Fibroblast of villous mesenchyme (primary cell): ENCODE measurements around the gene SEL1L. TPM values are rescaled to one million over a fixed set of nuclear protein-coding genes. Genes with fewer than 3 reads are reported as not detected.
"Not testable (repeated sequence)": the region's sequence is repeated elsewhere in the genome, so short reads cannot be mapped to it uniquely, and the experiment has no call there.

Experiments
- DNase-seq: peaks from one replicate; pipeline ENCODE4 v3.0.0-alpha.2; 2010; ENCODE audit warnings: low read depth
- H3K4me3 ChIP-seq: 2 replicates; pipeline ENCODE4 v1.5.1; 2011; ENCODE audit warnings: low read depth, mild to moderate bottlenecking, low read length
- CTCF ChIP-seq: IDR thresholded peaks from 2 replicates; pipeline ENCODE4 v1.5.1; 2012; ENCODE audit warnings: low read depth, mild to moderate bottlenecking, low read length; ENCODE audit not compliant: insufficient read depth
- total RNA-seq: library from RNA; depleted of rRNA; stranded (reverse); fragments of >200 nt; gene quantifications from 2 replicates; pipeline ENCODE4 v1.2.3, GENCODE V29; 2012

Gene SEL1L
- total RNA-seq, 1 donor, result 97.6 TPM

DNA sequence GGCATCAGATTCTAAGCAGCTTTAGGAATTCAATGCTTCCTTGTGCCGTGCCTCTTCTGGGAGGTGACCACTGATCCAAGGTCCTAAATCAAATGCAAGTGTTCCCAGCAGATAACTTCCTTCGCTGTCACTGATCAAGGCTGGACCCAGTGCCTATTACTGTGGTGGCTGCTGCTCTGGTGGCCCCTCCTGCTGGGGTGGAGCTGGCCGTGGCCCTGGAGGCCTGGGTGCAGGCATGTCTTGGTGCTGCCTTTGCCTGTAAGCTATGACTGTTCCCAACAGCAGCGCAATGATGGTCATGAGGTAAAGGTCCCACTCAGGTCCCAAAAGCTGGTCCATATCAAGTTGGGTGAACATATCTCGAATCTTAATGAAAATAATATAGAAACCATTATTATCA is 56.8 kb downstream of the SEL1L start:
- no peak for TF ChIP-seq CTCF

DNA sequence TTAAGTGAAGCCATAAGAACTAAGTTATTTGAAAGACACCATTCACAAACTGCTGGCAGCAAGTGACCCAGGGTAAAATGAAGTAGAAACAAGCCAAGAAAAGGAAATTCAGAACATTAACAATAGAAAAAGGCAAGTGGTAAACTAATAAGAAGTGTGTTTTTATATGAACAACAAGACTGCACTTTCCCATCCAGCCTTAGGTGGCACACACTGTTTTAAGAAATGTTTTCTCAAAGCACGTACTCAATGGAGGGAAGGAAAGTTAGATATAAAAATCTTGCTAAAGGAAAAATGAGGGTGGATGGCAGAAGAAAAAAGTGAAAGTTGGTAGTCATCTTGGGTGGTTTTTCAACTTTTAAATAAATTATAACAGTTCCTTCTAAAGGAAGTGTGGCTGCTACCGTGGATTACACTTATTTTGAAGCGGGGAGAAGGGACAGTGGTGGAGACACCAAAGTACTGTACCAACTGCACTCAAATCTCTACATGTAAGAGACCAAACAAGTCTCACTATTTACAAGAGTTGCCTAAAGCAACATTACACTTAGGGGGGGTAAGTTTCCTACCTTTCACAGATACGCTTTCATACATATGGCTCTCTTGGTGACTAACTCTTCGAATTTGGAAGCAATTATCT is 58.8 kb downstream of the SEL1L start:
- DNase-seq, result no peak
- TF ChIP-seq CTCF, result no peak
- no peak overlapping the region for H3K4me3 ChIP-seq

More for the DNA sequence above, 56.8 kb downstream of the SEL1L start:
- no peak overlapping the region for H3K4me3 ChIP-seq
- DNase-seq, result no peak

DNA sequence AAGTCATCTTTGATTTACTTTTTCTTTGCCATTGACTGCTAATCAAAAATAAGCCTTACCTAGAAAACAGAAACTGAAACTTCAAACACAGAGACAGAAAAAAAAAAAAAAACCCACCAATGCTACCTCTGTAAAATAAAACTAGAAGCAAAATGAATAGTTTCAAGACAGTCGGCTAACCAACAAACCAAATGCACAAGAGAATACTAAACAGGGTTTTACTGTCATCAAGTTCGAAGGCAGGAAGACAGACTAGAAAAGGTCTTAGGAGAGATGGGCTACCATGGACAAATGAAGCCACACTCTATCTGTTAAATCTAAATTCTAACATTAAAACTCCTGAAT is 59.5 kb downstream of the SEL1L start:
- DNase-seq, result no peak
- H3K4me3 ChIP-seq, result no peak overlapping the region
- TF ChIP-seq CTCF, result no peak

GRCh38 chr14:81473456-81474147 is 60.1 kb downstream of the SEL1L start:
- no peak for DNase-seq
- H3K4me3 ChIP-seq, result no peak overlapping the region
- no peak for TF ChIP-seq CTCF

DNA sequence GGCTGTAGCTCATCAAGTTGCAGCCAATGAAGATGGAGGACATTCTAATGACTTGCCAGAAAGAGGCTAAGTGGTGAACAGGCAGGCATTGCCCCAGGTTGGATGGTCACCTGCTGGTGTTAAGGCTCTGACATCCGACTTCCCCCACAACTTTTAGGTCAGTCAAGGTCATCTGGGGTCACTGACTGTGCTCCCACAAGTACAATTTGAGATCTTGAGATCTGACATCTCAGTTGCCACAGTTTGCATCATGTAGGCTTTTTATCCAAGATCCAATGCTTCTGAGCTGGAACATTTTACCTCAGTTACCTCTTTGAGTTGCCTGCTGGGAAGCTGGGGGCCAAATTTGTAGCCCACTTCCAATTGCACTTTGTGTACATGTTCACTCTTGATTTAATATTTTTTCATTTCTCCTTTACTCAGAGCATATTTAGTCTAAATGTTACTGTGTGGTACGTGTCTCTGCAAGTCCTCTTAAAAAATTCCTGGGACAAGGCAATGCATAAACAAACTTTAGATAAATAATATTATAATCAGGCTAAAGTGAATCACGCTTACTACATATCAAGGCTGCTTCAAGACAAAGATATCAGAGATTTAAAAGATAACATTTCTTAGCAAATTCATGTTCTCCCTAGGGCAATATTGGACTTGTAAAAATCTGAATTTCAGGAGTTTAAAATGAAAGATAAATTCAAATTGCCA is 61.4 kb downstream of the SEL1L start:
- H3K4me3 ChIP-seq, result no peak overlapping the region
- TF ChIP-seq CTCF, result no peak
- DNase-seq, result no peak

DNA sequence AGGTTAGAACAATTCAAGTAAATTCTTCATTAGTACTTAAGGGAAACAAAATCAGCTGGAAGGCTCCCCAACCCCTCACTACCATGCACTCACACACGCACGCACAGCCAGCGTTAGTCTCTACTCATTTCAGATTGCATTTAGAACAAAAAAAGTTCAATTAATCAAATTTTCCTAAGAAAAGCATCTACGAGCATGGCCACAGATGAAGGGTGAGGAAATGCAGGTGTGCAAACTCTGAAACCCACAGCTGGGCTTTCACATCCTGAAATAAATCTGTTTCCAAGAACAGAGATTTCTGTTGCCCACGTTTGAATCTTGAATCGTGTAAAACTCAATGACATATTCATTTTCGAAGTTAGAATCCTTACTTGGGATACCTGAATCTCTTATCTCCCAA is 62.6 kb downstream of the SEL1L start:
- no peak overlapping the region for H3K4me3 ChIP-seq
- TF ChIP-seq CTCF, result no peak
- DNase-seq, result no peak

DNA sequence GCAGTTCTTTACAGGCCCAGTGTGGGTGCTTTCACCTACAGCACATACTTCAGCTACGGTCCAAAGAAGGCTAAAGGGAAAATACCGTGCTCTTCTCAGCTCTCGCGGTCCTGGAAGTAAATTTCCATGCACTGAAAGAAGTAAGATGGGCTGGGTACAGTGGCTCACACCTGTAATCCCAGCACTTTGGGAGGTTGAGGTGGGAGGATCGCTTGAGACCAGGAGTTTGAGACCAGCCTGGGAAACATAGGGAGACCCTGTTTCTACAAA is 63.2 kb downstream of the SEL1L start:
- not testable (repeated sequence) for DNase-seq, H3K4me3 ChIP-seq
